ENCODE results near the gene PARVB.

Gene PARVB

DNA sequence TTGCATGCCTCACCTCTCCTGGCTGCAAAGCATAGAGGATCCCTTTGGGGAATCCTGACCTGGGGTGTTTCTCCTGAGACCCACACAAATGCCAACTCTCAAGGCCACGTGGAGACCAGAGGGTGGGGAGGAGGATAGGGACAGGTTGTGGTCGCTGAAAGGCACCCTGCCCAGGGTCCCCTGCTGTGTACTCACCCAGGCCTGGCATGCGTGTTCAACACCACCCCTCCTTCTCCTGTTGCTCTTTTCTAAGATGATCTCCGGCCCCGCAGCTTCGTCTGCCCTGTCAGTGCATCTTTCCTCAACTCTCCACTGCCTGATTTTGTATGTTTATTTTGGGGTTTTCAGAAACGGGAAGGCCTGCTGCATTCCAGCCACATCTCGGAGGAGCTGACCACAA, 112.0 kb downstream of the PARVB start:
- DNase-seq = no peak
- intact Hi-C loops (cut with DNase I) = no loop called here

GRCh38 chr22:44136786-44137185, 112.7 kb downstream of the PARVB start:
- intact Hi-C loops (cut with DNase I) = no loop called here
- no peak for DNase-seq

DNA sequence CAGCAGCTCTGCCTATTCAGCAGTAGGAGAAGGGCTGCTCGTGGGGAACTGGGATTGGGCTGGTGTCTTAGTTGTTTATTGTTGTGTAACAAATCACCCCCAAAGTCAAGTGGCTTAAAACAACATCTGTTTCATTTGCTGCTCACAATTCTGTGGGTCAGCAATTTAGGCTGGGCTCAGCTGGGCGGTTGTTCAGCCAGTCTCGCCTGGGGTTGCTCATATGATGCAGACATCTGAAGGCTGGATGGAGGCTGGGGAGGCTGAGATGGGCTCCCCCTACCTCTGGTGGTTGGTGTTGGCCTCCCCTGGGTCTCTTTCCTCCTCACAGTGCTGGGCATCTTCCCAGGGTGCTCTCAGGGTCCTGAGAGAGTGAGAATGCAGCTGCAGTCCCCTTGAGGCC, 113.3 kb downstream of the PARVB start:
- intact Hi-C loops (cut with DNase I) = no loop called here
- no peak for DNase-seq

DNA sequence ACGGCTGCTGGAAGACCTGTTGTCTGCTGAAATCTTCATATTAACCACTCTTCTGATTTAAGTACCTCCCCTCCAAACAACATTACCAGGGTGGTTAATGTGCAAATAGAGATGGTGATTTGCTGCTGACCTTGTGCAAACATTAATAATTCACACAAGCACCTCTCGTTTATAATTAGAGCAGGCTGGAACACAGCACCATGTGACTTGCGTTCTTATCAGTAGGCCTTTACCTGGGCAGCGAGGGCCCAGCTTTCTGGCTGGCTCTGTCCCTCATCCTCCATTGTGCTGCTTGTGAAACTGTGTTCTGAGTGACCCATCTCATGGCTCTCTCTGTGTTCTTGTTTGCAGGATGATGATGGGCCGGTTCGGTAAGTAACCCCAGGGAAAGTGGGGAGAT, 115.7 kb downstream of the PARVB start:
- DNase-seq = no peak
- intact Hi-C loops (cut with DNase I) = no loop called here

GRCh38 chr22:44142421-44143104, 118.5 kb downstream of the PARVB start:
- peak in 37 of 42 donors; percentile 24 to 86 (median 53) for DNase-seq
- intact Hi-C loops (cut with DNase I) = no loop called here

DNA sequence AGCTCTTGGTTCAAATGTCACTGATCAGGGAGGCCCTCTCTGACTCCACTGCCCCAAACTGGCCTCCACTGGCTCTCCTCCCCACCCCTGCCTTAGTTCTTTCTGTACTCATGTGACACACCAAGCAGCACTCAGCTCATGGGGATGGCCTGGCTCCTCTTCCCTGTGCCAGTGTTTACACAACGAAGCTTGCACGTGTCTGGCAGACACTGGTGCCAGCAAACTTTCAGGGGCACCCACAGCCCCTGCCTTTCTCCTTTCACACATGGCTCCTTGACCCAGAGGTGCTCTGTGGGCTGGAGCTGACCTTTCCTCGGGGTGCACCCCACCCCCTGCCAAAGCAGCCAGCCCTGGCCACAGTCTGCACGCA, 119.0 kb downstream of the PARVB start:
- intact Hi-C loops (cut with DNase I) = no loop called here
- no peak for DNase-seq

DNA sequence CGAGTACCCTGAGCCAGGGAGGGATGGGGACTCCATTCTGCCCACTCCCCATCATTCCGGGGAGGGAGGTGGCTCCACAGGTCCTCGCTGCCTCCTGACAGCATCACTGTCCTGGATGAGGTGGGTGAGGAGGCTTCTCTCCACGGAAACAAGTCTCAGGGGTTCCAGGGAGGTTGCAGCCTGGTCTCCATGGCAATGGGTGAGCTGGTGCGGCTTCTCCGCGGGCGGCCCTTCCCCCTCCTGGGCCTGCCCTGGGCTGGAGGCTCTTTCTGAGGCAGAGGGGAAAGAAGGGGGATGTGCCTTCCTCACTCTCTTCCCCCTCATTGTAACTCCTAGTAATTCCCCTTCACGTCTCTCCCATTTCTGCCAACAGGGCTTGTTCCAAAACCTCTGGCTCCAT, 119.5 kb downstream of the PARVB start:
- DNase-seq = no peak
- intact Hi-C loops (cut with DNase I) = no loop called here

GRCh38 chr22:44144046-44144569, 120.0 kb downstream of the PARVB start:
- intact Hi-C loops (cut with DNase I) = no loop called here
- no peak for DNase-seq

DNA sequence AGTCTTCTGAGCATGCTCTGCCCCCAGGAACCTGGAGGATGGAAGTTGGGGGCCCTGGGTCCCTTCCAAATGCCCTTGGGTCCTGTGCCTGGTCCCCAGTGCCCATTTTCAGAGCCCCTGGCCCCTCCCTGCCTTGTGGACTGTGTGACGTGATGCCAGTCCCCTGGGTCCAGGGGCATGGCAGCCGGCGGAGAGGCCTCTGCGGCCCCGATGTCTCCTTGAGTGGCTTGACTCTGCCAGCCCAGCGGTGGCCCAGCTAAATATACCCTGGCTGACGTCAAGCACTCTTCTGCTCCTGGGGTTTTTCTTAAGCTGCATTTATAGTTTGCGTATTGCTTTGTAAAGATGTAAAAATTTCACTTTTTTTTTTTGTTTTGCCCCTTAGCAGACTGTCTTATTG, 121.4 kb downstream of the PARVB start:
- no peak for DNase-seq
- intact Hi-C loops (cut with DNase I) = no loop called here

DNA sequence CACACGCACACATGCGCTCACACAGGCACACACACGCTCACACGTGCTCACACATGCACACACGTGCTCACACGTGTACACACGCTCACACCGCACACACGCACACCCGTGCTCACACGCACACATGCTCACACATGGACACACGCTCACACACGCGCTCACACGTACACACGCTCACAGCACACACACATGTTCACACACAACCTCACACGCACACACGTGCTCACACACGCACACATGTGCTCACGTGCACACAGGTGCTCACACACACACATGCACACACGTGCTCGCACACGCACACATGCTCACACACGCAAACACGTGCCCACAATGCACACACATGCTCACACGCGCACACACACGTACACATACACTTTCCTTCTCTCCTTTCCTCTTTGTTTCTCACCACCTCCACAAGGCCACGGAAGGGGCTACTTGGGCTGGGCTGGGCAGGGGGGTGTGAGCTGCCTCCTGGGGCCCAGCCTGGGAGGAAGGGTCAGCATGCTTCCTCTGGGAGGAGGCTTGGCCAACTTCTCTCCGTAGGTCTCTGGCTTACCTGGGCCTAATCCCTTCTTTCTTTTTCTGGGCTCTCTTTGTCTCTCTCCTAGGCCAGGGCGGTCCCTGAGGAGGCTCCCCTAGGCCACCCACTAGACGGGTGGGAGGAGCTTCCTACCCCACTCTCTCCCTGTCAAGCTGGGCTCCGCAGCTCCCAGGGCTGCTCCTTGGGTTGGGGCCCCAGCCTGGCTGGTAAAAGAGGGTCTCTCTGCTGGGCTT, 122.2 kb downstream of the PARVB start:
- no peak for DNase-seq
- intact Hi-C loops (cut with DNase I) = no loop called here

GRCh38 chr22:44147008-44147645, 123.0 kb downstream of the PARVB start:
- no peak for DNase-seq
- intact Hi-C loops (cut with DNase I) = no loop called here

DNA sequence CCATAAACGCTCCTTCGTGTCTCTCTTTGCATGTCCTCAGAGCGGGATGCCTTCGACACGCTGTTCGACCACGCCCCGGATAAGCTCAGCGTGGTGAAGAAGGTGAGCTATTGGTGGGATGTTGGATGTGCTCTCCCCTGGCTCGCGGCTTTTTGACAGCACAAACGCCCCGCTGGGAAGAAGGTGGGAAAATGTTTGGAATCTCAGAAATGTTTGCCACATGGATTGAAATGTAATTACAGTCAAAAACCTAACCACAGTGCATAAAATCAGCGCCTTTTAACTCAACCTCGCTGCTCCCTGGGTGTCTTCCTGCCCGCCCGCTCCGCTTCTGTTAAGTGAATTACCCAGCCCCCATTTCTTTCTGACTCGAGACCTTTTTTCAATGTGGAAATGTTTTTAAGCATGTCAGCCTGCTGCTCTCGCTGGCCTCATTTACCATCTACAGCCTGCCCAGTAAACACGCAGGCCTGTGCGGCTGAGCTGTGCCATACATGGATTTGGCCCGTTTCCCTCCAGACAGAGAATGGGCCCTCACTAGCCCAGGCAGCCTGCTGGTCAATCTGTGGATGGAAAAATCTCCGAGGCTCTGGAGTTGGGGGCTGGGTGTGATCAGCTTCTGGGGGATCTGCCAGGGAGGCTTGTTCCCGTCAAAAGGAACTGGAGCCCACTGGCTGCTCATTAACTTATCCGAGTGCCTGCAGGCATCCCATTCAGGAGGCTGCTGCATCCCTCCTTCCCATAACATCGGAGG, 123.9 kb downstream of the PARVB start:
- intact Hi-C loops (cut with DNase I) = no loop called here
- DNase-seq = no peak

- intact Hi-C loops (cut with DNase I) = no loop called here
- no peak for DNase-seq
Observed at GRCh38 chr22:44151676-44152075, 127.6 kb downstream of the PARVB start.

DNA sequence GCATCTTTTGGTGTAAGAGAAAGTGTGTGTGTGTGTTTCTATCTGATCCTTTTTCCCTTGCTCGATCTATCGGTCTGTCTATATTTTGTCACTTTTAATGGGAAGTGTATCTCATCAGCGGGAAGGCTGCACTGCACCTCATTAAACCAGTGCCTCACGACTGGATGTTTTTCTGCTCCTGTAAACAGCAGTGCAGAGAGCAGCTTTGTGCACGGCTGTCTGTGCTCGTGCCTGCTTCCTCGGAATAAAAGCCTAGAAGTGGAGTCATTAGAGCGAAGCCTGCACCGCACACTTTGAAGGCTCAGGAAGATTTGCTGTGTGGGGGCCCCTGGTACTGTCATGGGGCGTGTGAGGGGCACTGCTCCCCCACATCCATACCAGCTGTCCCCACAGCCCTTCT, 129.6 kb downstream of the PARVB start:
- no peak for DNase-seq
- intact Hi-C loops (cut with DNase I) = no loop called here

DNA sequence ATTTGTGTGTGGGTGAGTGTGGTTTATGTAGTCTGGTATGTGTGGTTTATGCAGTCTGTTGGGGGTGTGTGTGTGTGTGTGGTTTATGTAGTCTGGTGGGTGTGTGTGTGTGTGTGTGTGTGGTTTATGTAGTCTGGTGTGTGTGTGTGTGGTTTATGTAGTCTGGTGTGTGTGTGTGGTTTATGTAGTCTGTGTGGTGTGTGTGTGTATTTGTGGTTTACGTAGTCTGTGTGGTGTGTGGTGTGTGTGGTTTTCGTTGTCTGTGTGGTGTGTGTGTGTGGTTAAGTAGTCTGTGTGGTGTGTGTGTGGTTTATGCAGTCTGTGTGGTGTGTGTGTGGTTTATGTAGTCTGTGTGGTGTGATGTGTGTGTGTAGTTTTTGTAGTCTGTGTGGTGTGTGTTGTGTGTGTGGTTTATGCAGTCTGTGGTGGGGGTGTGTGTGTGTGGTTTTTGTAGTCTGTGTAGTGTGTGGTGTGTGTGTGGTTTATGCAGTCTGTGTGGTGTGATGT, 130.4 kb downstream of the PARVB start:
- intact Hi-C loops (cut with DNase I) = no loop called here

DNA sequence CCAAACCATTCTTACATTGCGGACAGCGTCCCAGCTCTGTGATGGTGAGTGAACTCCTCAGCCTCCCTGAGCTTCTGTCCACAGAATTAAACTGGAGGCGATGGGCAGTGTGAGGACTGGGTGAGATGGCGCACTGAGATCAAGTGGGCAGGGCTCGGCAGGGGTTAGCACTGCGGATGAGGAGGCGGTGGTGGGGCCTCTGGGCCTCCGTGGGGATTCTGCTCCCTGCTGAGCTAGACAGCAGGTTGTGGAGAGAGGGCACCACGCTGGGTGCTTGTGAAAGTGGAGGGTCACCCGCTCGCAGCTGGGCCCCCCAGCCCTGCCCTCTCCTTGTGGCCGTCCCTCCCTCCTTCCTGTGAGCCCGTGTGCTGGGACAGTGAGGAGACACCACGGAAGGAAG, 131.0 kb downstream of the PARVB start:
- no peak for DNase-seq
- intact Hi-C loops (cut with DNase I) = no loop called here

More for the DNA sequence above, 130.4 kb downstream of the PARVB start:
- DNase-seq = no peak

DNA sequence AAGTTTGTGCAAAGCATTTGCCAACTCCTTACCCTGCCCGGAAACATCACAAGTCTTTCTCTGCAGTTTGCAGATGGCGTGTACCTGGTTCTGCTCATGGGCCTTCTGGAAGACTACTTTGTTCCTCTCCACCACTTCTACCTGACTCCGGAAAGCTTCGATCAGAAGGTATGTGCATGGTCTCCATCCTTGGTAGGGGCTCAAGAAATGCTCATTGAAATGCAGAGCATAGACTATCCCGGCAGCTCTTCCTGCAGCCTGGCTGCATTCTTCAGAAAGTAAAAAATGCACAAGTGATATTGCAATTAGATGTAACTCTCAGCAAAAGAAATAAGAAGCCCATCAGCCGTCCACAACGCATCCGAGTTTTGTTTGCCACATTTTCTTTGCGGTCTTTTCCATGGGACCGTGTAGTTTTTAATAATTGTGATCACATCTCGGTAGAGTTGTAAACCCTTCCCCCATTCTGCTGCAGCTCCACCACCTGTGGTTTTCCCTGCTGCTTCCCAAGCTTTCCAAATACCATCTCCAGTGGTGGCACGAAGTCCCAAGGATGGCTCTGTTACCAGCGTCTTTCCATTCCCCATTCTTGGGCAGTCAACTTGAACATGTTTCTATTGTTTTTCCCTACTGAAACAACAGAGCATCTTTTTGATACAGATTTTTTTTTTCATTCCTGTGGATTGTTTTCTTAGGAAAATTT, 134.0 kb downstream of the PARVB start:
- DNase-seq = no peak
- intact Hi-C loops (cut with DNase I) = no loop called here

- no peak for DNase-seq
- intact Hi-C loops (cut with DNase I) = no loop called here
Observed at GRCh38 chr22:44158816-44159215, 134.7 kb downstream of the PARVB start.

- intact Hi-C loops (cut with DNase I) = no loop called here
Observed at GRCh38 chr22:44159221-44159620, 135.1 kb downstream of the PARVB start.

More at GRCh38 chr22:44159221-44159620, 135.1 kb downstream of the PARVB start:
- peak in 1 of 42 donors; percentile 51 for DNase-seq

All from head of caudate nucleus (tissue), 42 donors.